PC-9 (cell line): Measurements from ENCODE around the gene OTUD4. TPM values are rescaled to one million over a fixed set of nuclear protein-coding genes. Genes with fewer than 3 reads are reported as not detected.

Source experiments
- BruUV-seq: library from RNA; stranded (reverse); fragments of 400-500 nt; replicated peaks from 2 replicates; lab custom pipeline; 2021; lab: Mats Ljungman, UMichigan
- CTCF ChIA-PET: fragments of 300-600 bp; sonication (Branson Sonifier 250); formaldehyde crosslinking; loops from one replicate; lab custom pipeline; 2022; ENCODE audit warnings: antibody characterized with exemption; lab: Charles Lee
- POLR2A ChIA-PET: fragments of 300-600 bp; sonication (Branson Sonifier 250); formaldehyde crosslinking; loops from one replicate; lab custom pipeline; 2022; ENCODE audit warnings: antibody characterized with exemption; ENCODE audit not compliant: unreplicated experiment; lab: Charles Lee
- DNase-seq, 2 experiments: peaks; one replicate each; pipeline versions ENCODE4 v3.0.0 to v3.0.0-alpha.2; 2015 to 2022; ENCODE audit warnings: mixed read lengths in 1 of 2
- H2AFZ ChIP-seq: fragments of 200-600 bp; sonication (generic); 2 replicates; pipeline ENCODE4 v1.8.1; 2017; ENCODE audit warnings: antibody characterized with exemption
- H3F3A ChIP-seq: fragments of 200-600 bp; sonication (generic); 2 replicates; pipeline ENCODE4 v1.8.1; 2017; ENCODE audit warnings: antibody characterized with exemption, mild to moderate bottlenecking, low read depth; ENCODE audit not compliant: insufficient read depth
- H3K27ac ChIP-seq: fragments of 200-600 bp; sonication (generic); 2 replicates; pipeline ENCODE4 v1.6.1; 2016; ENCODE audit warnings: mixed run types
- H3K27me3 ChIP-seq: fragments of 200-600 bp; sonication (generic); 2 replicates; pipeline ENCODE4 v1.6.1; 2016; ENCODE audit warnings: low read depth, mixed run types; ENCODE audit not compliant: insufficient read depth
- H3K36me3 ChIP-seq: fragments of 200-600 bp; sonication (generic); 2 replicates; pipeline ENCODE4 v1.6.1; 2016; ENCODE audit warnings: low read depth, mixed run types
- H3K4me1 ChIP-seq: fragments of 200-600 bp; sonication (generic); replicated peaks from 2 replicates; pipeline ENCODE4 v1.6.1; 2016; ENCODE audit warnings: mixed run types; ENCODE audit not compliant: insufficient read depth
- H3K4me2 ChIP-seq: fragments of 200-600 bp; sonication (generic); 2 replicates; pipeline ENCODE4 v1.6.1; 2017; ENCODE audit warnings: mixed run types
- H3K4me3 ChIP-seq: fragments of 200-600 bp; sonication (generic); 2 replicates; pipeline ENCODE4 v1.6.1; 2016; ENCODE audit warnings: mixed run types
- H3K79me2 ChIP-seq: fragments of 200-600 bp; sonication (generic); 2 replicates; pipeline ENCODE4 v1.6.1; 2017; ENCODE audit warnings: low read depth, mixed run types
- H3K9me2 ChIP-seq: fragments of 200-600 bp; sonication (generic); 2 replicates; pipeline ENCODE4 v1.8.1; 2017; ENCODE audit warnings: mild to moderate bottlenecking; ENCODE audit not compliant: insufficient read depth
- H3K9me3 ChIP-seq: fragments of 200-600 bp; sonication (generic); 2 replicates; pipeline ENCODE4 v1.8.1; 2016; ENCODE audit warnings: low read depth; ENCODE audit not compliant: insufficient read depth
- H4K20me1 ChIP-seq: fragments of 200-600 bp; sonication (generic); 2 replicates; pipeline ENCODE4 v1.8.1; 2017; ENCODE audit not compliant: insufficient read depth
- EZH2 ChIP-seq: fragments of 200-600 bp; sonication (generic); IDR thresholded peaks from 2 replicates; pipeline ENCODE4 v1.8.0; 2017; ENCODE audit warnings: antibody characterized with exemption, low read depth
- intact Hi-C: fragments of 100-400 bp; cut with micrococcal nuclease; formaldehyde crosslinking; loops from one replicate; pipeline ENCODE4 v1.10.0; 2022; ENCODE audit not compliant: unreplicated experiment
- total RNA-seq: library from RNA; stranded (reverse); gene quantifications from 2 replicates; pipeline ENCODE4 v1.2.3, GENCODE V29; 2021
- TF ChIP-seq, protein P1 (sequence below): fragments of 200-600 bp; sonication (generic); conservative IDR thresholded peaks from 2 replicates; pipeline ENCODE4 v1.6.1; 2017; ENCODE audit warnings: mixed run types, antibody characterized with exemption, mild to moderate bottlenecking, moderate library complexity

The OTUD4 gene
- total RNA-seq, 1 experiment from 2014 or later, result 43.5 TPM

GRCh38 chr4:145170223-145170622 is 10.2 kb downstream of the OTUD4 start:
- no peak overlapping the region for H3K4me2 ChIP-seq
- no TSS peak for BruUV-seq
- TF ChIP-seq, protein P1, sequence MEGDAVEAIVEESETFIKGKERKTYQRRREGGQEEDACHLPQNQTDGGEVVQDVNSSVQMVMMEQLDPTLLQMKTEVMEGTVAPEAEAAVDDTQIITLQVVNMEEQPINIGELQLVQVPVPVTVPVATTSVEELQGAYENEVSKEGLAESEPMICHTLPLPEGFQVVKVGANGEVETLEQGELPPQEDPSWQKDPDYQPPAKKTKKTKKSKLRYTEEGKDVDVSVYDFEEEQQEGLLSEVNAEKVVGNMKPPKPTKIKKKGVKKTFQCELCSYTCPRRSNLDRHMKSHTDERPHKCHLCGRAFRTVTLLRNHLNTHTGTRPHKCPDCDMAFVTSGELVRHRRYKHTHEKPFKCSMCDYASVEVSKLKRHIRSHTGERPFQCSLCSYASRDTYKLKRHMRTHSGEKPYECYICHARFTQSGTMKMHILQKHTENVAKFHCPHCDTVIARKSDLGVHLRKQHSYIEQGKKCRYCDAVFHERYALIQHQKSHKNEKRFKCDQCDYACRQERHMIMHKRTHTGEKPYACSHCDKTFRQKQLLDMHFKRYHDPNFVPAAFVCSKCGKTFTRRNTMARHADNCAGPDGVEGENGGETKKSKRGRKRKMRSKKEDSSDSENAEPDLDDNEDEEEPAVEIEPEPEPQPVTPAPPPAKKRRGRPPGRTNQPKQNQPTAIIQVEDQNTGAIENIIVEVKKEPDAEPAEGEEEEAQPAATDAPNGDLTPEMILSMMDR, result no peak
- no peak for TF ChIP-seq EZH2

DNA sequence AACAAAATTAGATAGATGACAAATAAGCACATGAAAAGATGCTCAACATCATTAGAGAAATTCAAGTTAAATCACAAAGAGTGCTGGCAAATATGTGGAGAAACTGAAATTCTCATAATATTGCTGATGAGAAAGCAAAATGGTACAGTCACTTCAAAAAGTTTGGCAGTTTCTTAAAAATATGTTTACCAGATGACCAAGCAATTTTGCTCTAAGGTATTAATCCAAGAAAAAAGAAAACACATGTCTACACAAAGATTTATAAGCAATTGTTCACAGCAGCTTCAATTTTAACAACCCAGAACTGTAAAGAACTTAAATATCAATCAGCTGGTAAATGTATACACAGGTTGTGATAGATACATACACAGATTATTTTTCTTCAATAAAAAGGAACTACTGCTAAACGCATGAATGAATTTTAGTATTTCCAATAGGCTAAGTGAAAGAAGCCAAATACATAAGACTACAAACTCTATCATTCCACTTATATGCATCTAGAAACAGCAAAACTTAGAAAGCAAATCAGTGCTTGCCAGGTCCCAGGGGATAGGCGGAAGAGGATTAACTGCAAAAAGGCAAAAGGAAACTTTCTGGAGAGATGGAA is 11.7 kb downstream of the OTUD4 start:
- CTCF ChIA-PET, result no interaction called here

More at GRCh38 chr4:145170223-145170622, 10.2 kb downstream of the OTUD4 start:
- no peaks in the 10 kb centered on the region for H3K9me3 ChIP-seq
- H3K27ac ChIP-seq, result no peak overlapping the region
- H3K4me1 ChIP-seq, result no peaks in the 10 kb centered on the region
- H3F3A ChIP-seq, result no peaks in the 10 kb centered on the region; the same call in 1 of the 2 replicates
- H4K20me1 ChIP-seq, result peaks cover 2% of the 10 kb centered on the region; the same call in 1 of the 2 replicates
- no peak for DNase-seq
- peaks cover 38% of the 10 kb centered on the region for H3K79me2 ChIP-seq
- no peaks in the 10 kb centered on the region for H3K9me2 ChIP-seq
- H2AFZ ChIP-seq, result no peak overlapping the region
- intact Hi-C loops, result loop anchor here (10.0 kb wide), 1 partner anchor 635 kb away; no protein-coding TSS in a partner anchor
- CTCF ChIA-PET, result no interaction called here
- no peak overlapping the region for H3K4me3 ChIP-seq
- POLR2A ChIA-PET, result no interaction called here
- H3K36me3 ChIP-seq, result peaks cover 15% of the 10 kb centered on the region
- H3K27me3 ChIP-seq, result no peaks in the 10 kb centered on the region

GRCh38 chr4:145167887-145168286 is 12.5 kb downstream of the OTUD4 start:
- no peaks in the 10 kb centered on the region for H3K9me3 ChIP-seq
- intact Hi-C loops, result no loop called here
- no peak overlapping the region for H3K27ac ChIP-seq
- H3K4me1 ChIP-seq, result no peaks in the 10 kb centered on the region
- no peak for DNase-seq
- peaks cover 4% of the 10 kb centered on the region; the same call in 1 of the 2 replicates for H3K36me3 ChIP-seq
- H3K4me2 ChIP-seq, result no peak overlapping the region
- no peak overlapping the region for H2AFZ ChIP-seq
- H3K4me3 ChIP-seq, result no peak overlapping the region
- H3K9me2 ChIP-seq, result no peaks in the 10 kb centered on the region
- CTCF ChIA-PET, result no interaction called here
- no peaks in the 10 kb centered on the region; the same call in 1 of the 2 replicates for H3F3A ChIP-seq
- no TSS peak for BruUV-seq
- H4K20me1 ChIP-seq, result 0 out of 2 replicates have a peak, but pooled peaks cover 2% of the 10 kb centered on the region
- TF ChIP-seq, protein P1, result no peak
- no peak for TF ChIP-seq EZH2
- no peaks in the 10 kb centered on the region for H3K27me3 ChIP-seq
- POLR2A ChIA-PET, result no interaction called here
- peaks cover 19% of the 10 kb centered on the region; the same call in 1 of the 2 replicates for H3K79me2 ChIP-seq

More for the DNA sequence above, 11.7 kb downstream of the OTUD4 start:
- peaks cover 10% of the 10 kb centered on the region; the same call in 1 of the 2 replicates for H3K36me3 ChIP-seq
- intact Hi-C loops, result no loop called here
- POLR2A ChIA-PET, result no interaction called here
- TF ChIP-seq EZH2, result no peak
- TF ChIP-seq, protein P1, result no peak
- no peak overlapping the region for H3K27ac ChIP-seq
- H3K4me3 ChIP-seq, result no peak overlapping the region
- no peaks in the 10 kb centered on the region for H3K4me1 ChIP-seq
- no peaks in the 10 kb centered on the region; the same call in 1 of the 2 replicates for H3F3A ChIP-seq
- no peaks in the 10 kb centered on the region for H3K9me3 ChIP-seq
- no peaks in the 10 kb centered on the region for H3K9me2 ChIP-seq
- H3K79me2 ChIP-seq, result peaks cover 23% of the 10 kb centered on the region
- no peak overlapping the region for H2AFZ ChIP-seq
- H4K20me1 ChIP-seq, result 0 out of 2 replicates have a peak, but pooled peaks cover 2% of the 10 kb centered on the region
- no peaks in the 10 kb centered on the region for H3K27me3 ChIP-seq
- no peak overlapping the region for H3K4me2 ChIP-seq
- no peak for DNase-seq
- BruUV-seq, result no TSS peak
